ENCODE data around the gene TOMM20. TPM values are rescaled to one million over a fixed set of nuclear protein-coding genes. Genes with fewer than 3 reads are reported as not detected.

The TOMM20 gene
- total RNA-seq, 2 experiments from 2014 or later: 155 to 159 TPM

DNA sequence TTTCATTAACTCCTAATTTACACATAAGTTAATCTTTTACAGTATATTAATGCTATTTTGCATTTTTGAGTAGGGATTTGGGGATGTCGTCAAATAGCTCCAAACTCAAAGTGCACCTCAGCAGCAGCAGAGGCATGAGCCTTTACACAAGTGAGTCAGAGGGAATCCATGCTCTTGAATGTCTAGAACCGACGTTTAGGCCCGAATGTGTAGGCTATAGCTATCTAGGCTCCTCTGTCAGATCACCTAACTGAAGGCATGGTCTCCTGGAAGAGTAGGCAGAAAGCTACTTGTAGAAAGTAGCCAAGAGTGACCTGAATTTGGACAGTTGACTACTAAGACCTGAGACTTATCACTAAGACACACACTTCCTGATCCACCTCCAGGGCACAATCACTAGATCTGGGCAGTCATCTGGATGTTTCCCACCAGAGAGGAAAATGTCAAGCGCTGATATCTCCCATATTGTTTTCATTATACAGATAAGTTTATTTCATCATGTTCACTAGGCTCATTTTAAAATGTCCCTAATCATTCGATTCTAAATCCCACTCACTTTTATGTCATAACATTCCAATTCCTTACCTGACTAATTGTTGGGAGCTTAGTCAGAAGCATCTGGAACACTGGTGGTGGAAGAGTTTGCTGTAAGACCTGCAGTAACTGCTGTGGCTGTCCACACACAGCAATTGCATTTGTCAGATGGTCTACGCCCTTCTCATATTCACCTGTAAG lies 15.3 kb downstream of the TOMM20 start:
- Mint-ChIP-seq H3K4me1 (ENCODE audit: low read depth) (peaks cover 10% of the 10 kb centered on the region), H3K9me3 (no peaks in the 10 kb centered on the region), H3K4me3 (no peak overlapping the region), H3K27me3 (no peaks in the 10 kb centered on the region), H3K27ac (peak overlapping the region; percentile 28), H3K36me3 (ENCODE audit: low read depth) (peaks cover 75% of the 10 kb centered on the region)
- intact Hi-C loops (cut with micrococcal nuclease): no loop called here
- ChIA-PET POLR2A (interaction anchor here (1.1 to 1.8 kb wide), 2 partner anchors 9 to 11 kb away, joined by 3 to 6 read pairs; no protein-coding TSS in a partner anchor), CTCF (interaction anchor here (1.1 to 1.3 kb wide), 3 partner anchors 9 to 107 kb away, joined by 3 read pairs; no protein-coding TSS in a partner anchor)
- DNase-seq: no peak
- TF ChIP-seq, protein P1, sequence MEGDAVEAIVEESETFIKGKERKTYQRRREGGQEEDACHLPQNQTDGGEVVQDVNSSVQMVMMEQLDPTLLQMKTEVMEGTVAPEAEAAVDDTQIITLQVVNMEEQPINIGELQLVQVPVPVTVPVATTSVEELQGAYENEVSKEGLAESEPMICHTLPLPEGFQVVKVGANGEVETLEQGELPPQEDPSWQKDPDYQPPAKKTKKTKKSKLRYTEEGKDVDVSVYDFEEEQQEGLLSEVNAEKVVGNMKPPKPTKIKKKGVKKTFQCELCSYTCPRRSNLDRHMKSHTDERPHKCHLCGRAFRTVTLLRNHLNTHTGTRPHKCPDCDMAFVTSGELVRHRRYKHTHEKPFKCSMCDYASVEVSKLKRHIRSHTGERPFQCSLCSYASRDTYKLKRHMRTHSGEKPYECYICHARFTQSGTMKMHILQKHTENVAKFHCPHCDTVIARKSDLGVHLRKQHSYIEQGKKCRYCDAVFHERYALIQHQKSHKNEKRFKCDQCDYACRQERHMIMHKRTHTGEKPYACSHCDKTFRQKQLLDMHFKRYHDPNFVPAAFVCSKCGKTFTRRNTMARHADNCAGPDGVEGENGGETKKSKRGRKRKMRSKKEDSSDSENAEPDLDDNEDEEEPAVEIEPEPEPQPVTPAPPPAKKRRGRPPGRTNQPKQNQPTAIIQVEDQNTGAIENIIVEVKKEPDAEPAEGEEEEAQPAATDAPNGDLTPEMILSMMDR (IDR thresholded peaks at IDR 0.05): no peak
- no peak for ATAC-seq

DNA sequence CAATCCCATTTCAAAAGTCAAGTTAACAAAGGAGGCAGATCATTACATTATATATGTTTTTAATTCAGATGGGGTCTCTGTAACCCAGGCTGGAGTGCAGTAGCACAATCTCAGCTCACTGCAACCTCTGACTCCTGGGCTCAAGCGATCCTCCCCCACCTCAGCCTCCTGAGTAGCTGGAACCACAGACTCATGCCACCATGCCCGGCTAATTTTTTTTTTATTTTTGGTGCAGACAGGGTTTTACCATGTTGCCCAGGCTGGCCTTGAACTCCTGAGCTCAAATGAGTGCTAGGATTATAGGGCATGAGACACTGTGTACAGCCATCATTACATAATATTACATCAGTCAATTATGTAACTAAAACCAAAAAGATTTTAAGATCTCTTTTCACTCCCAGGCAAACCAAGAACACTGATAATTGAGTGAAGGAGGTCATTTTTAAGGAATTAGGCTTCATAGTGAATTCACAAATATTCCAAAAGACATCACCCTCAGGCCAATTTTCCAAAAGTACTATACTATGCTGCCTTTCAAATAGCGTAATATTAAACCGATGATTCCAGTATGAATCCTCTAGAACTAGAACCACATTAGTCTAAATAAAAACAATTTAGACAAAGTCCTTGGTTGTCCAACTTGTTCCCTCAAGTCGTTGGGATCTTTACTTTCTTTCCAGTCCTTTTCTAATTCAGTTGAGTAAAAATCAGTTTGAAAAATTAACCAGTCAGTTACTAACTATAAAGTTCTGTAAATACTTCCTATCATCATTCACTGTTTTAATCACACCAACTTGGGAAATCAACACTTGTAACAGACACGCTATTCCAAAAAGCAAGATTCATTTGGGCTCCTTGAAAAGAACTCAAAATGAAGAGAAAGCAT lies 16.1 kb downstream of the TOMM20 start:
- intact Hi-C loops (cut with micrococcal nuclease): no loop called here
- Mint-ChIP-seq H3K36me3 (ENCODE audit: low read depth) (peaks cover 71% of the 10 kb centered on the region), H3K27ac (peak overlapping the region; percentile 46), H3K4me3 (no peak overlapping the region), H3K4me1 (ENCODE audit: low read depth) (peaks cover 7% of the 10 kb centered on the region), H3K27me3 (no peaks in the 10 kb centered on the region), H3K9me3 (no peaks in the 10 kb centered on the region)
- DNase-seq (no peak), ATAC-seq (no peak)
- ChIA-PET POLR2A (interaction anchor here (1.5 to 1.8 kb wide), 2 partner anchors 8 to 17 kb away, joined by 3 to 6 read pairs; no protein-coding TSS in a partner anchor), CTCF (interaction anchor here (1.2 to 1.3 kb wide), 2 partner anchors 8 to 10 kb away, joined by 3 read pairs; no protein-coding TSS in a partner anchor)
- TF ChIP-seq, protein P1 (IDR thresholded peaks at IDR 0.05): no peak

DNA sequence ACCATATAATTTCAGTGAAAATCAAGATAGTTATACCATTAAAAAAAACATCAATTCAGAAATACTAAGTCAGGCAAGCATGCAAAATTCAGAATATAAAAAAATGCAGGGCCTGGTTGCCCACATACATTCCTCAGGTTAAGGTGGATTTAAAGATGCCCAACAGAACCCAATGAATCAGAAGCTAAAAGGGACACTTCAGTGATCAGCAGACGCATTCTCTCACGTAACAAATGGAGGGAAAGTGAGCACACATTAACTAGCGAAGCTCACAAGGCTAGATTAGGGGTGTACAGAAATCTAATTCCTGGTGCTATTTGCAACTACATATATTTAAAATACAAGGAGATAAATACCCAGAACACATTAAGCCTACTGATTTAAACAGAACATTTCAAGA lies 17.5 kb downstream of the TOMM20 start:
- ATAC-seq (no peak), DNase-seq (no peak)
- ChIA-PET CTCF (no interaction called here), POLR2A (interaction anchor here (1.3 kb wide), 1 partner anchor 14 kb away, joined by 3 read pairs; no protein-coding TSS in a partner anchor)
- H3K27ac Mint-ChIP-seq: peak overlapping the region; percentile 70
- H3K36me3 Mint-ChIP-seq (ENCODE audit: low read depth): peaks cover 75% of the 10 kb centered on the region
- no peak overlapping the region for H3K4me3 Mint-ChIP-seq
- H3K27me3 Mint-ChIP-seq: no peaks in the 10 kb centered on the region
- TF ChIP-seq, protein P1 (IDR thresholded peaks at IDR 0.05): no peak
- intact Hi-C loops (cut with micrococcal nuclease): no loop called here
- no peaks in the 10 kb centered on the region for H3K9me3 Mint-ChIP-seq
- H3K4me1 Mint-ChIP-seq (ENCODE audit: low read depth): peaks cover 18% of the 10 kb centered on the region

DNA sequence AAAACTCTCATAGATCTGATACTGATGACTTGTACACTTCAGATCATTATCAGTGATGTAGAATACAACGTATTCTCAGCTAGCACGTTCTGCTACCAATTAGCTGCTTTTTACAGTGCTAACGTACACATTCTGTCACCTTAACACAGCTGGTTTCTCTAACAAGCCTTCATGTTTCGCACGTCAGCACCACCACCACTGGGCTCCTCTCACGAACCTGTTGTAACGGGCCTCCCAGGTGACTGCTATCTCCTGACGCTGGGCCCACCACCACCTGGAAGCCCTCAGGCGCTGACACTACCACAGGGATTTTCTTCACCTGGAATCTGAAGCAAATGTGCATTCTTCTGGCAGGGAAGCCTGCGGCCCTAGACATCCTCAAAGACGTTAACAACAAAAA lies 19.8 kb downstream of the TOMM20 start:
- CTCF ChIA-PET: interaction anchor here (0.6 to 2.9 kb wide), 4 partner anchors 11 to 308 kb away, joined by 3 to 10 read pairs (median 4); no protein-coding TSS in a partner anchor
- POLR2A ChIA-PET: interaction anchor here (0.7 to 3.3 kb wide), 8 partner anchors 9 to 139 kb away, joined by 3 to 12 read pairs (median 4); partner anchors contain the start of gene TOMM20
- peaks cover 33% of the 10 kb centered on the region for H3K4me1 Mint-ChIP-seq (ENCODE audit: low read depth)
- DNase-seq: no peak
- intact Hi-C loops (cut with micrococcal nuclease): no loop called here
- no peak overlapping the region for H3K4me3 Mint-ChIP-seq
- peaks cover 64% of the 10 kb centered on the region for H3K36me3 Mint-ChIP-seq (ENCODE audit: low read depth)
- H3K9me3 Mint-ChIP-seq: no peaks in the 10 kb centered on the region
- TF ChIP-seq, protein P1 (IDR thresholded peaks at IDR 0.05): no peak
- H3K27me3 Mint-ChIP-seq: no peaks in the 10 kb centered on the region
- H3K27ac Mint-ChIP-seq: no peak overlapping the region
- ATAC-seq: no peak

Measured in activated CD8-positive, alpha-beta T cell treated with anti-CD3 and anti-CD28 coated beads for 36 hours (primary cell).